Central memory CD4-positive, alpha-beta T cell (primary cell): ENCODE data around the gene RBCK1.
A peak's percentile ranks its signal among the peaks of the same experiment; 100 is the strongest.
"Not testable (repeated sequence)": the region's sequence is repeated elsewhere in the genome, so short reads cannot be mapped to it uniquely, and the experiment has no call there.

Source experiments
- DNase-seq: peaks from one replicate; pipeline ENCODE4 v3.0.0; 2022
- total RNA-seq, 3 experiments: gene quantifications; one replicate each; lab custom pipeline; 2026; lab: John Stamatoyannopoulos, UW

The RBCK1 gene
- total RNA-seq: 51.9 to 79.5 (median 69.2) reads per million in 3 experiments

DNA sequence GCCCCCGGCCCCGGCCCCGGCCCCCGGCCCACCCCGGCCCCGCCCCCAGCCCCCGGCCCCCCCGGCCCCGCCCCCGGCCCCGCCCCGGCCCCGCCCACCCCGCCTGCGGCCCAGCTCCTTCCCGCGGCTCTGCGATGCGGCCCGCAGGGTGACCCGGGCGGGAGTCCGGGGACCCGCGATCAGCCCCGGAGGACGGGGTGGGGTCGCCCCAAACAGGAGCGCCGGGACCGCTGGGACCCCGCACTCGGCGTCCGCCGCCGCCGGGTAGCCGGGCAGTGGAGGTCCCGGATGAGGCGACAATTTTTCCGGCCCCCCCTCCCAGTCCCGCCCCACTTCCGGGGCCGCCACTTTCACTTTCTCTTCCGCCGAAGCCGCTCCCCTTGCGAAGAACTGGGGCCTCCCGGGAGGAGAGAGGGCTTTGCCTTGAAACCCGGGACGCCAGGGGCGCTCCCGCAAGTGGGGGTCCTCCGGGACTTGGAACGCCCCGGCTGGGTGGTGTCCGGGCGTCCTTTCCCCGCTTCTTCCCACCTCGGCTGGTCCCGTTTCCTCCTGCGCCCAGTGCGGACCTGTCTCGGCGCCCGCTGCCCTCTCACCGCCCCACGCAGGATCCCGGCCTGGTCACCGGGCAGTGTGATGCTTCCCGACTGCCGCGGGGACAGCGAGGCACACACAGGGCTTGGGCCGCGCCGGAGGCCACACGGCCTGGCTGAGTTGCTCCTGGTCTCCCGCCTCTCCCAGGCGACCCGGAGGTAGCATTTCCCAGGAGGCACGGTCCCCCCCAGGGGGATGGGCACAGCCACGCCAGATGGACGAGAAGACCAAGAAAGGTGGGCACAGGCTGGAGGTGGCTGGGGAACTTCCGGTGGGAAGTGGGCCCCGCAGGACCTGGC, at the start of gene RBCK1:
RBCK1 (plus strand) TSS at position 347 of the 890 bp plus-strand sequence; CDS start at position 806, 459 bp downstream.
- DNase-seq: peak; percentile 90

DNA sequence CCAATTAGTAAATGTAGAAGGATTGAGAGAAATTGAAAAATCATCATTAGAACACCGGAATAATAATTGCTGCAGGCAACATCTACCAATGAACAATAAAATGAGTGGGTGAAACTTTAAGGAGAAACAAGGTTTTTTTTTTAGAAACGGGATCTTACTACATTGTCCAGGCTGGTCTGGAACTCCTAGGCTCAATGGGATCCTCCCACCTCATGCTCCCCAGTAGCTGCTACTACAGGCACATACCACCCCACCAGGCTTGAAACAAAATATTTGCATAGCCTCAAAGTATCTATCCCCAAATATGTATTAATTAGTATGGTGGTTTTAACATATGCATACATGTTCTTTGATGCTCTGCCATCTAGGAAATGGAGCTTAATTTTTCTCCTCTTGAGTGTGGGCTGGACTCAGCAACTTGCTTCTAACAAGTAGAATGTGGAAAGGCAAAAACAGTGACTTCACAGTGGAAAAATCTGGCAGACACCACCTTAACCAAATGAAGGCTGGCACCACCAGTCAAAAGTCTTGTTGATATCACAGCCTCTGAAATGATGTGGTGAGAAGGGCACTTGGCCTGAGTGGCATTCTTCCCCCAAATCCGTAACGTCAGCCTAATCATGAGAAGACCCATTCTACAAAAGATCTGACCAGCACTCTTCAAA, 49.1 kb upstream of the RBCK1 start:
- no peak for DNase-seq

DNA sequence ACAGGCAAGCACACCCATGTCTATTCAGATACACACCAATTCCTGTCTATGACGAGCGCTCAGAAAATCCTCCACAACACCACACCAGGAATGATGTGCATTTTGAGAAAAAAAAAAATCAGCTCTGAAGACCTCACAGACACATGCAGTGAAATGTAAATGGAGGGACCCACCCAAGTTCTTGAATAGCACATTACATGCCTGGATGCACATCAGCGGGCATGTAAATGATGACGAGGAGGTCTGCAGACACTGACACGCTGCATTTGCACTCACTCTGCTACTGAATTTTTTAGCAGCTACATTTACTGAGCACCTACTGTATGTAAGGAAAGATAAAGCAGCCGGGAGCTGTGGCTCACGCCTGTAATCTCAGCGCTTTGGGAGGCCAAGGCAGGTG, 46.5 kb upstream of the RBCK1 start:
- no peak for DNase-seq

DNA sequence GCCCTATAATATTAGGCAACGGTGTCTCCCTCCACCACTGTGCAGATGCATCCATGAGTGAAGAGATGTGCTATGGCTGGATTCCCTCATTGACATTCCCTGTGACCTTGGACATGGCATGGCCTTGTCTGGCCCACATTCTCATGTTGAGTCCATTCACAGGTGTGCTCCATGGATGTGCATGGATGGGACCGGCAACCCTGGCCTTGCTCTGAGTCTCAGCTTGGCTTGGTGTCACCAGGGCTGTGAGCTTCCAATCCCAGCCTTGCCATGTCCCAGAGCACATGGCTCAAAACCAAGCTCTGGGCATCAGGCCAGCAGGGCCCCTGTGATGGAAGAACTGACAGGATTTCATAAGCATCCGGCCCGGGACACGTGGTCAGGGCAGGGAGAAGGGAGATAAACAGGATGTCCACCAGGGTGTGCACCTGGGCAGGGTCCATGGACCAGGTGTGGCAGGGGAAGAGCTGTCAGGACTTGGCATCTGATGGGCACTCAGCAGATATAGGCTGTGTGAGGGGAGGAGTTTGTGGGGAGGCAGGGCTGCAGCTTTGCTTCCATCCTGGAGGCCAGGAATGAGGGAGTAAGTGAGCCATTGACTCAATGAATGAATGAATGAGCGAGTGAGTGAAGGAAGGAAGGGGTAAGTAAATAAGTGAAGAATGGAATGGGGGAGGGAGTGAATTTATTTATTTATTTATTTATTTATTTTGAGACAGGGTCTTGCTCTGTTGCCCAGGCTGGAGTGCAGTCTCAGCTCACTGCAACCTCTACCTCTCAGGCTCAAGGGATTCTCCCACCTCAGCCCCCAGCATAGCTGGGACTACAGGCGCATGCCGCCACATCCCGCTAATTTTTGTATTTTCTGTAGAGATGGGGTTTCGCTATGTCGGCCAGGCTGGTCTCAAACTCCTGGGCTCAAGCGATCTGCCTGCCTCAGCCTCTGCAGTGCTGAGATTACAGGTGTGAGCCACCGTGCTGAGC, 45.5 kb upstream of the RBCK1 start:
- DNase-seq: no peak

DNA sequence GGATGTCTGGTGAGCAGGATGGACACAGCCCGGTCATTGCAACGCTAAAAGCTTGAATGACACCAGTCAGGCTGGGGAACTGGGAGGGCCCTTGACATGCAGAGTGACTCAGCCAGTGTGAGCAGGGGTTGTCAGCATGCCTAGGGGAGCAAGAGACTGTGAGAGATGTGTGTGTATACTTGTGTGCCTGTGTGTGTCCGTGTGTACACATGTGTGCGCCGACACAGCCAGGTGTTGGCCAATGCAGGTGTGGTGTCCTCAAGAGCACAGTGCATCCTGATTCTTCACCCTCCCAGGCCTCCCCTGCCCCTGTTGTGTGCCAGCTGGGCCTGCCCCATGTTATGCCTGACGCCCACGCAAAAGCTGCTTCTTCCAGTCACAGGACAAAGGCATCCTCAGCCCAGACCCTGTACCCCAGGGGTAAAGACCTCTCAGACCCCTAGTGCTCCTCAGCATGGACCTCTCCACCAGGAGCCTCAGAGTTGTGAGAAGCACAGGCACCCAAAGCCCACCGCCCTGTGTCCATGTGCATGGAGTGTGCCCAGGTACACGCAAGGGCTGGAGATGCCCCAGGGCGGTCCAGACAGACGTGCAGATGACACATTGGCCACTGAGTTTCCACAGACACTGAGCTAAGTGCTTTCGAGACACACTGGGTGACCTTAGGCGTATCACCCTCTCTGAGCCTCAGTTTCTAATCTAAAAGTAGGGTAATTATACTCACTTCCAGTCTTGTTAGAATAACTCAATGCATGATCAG, 44.6 kb upstream of the RBCK1 start:
- no peak for DNase-seq

DNA sequence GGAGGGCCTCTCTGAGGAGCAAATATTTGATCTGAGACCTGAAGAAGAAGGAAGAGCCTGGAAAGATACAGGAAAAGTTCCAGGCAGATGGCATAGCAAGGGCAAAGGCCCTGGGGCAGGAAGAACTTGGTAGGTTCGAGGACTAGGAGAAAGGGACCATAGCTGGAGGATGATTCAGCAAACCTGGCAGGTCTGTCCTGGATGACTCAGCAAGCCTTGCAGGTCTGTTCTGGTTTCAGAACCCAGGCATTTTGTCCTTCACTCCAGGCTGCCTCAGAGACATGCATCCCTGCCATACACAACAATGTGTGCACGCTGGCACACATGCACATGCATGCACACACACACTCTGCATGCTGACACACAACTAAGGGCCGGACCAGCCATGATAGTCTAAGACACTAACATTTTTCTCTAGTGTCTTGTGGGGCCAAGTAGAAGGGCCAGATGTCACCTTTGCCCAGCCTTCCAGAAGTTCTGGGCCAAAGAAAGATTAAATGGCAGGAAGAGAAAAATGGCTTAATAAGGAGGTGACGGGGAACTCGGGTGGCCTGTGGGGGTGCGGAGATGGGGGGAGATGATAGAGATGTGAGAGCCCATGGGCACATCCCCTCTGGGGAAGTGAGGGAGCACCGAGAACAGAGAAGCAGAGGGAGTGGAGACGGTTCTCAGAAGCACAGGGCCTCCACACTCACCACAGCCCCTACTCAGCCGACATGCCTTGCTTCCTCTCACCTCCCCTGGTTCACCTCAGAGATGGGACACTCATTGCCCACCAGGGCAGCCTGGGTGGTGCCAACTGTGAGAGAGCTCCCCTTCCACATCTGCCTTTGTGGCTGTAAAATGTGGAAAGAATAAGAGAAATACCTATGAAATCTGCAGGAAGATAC, 42.9 kb upstream of the RBCK1 start:
- DNase-seq: no peak

DNA sequence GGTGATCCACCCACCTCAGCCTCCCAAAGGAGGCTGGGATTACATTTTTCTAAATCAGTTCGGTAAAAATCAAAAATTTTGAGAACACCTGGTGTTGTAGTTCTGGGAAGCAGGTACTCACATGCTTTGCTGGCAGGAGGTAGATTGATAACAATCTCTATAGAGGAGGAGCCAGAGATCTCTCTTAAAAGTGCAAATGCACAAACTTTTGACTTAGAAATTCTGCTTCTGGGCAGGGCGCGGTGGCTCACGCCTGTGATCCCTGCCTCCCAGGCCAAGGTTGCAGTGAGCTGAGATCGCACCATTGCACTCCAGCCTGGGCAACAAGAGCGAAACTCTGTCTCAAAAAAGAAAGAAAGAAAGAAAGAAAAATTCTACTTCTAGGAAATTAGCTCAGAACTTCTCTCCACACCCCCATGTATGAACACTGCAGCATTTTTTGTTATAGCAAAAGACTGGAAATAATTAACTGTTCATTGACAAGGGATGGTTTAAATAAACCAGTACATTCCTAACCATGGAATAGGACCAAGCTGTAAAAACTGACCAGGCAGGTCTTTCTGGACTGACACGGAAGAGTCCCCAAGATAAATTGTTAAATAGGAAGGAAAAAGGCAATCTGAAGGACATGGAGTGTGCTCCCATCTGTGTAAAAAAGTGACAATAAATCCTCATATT, 41.9 kb upstream of the RBCK1 start:
- DNase-seq: no peak

DNA sequence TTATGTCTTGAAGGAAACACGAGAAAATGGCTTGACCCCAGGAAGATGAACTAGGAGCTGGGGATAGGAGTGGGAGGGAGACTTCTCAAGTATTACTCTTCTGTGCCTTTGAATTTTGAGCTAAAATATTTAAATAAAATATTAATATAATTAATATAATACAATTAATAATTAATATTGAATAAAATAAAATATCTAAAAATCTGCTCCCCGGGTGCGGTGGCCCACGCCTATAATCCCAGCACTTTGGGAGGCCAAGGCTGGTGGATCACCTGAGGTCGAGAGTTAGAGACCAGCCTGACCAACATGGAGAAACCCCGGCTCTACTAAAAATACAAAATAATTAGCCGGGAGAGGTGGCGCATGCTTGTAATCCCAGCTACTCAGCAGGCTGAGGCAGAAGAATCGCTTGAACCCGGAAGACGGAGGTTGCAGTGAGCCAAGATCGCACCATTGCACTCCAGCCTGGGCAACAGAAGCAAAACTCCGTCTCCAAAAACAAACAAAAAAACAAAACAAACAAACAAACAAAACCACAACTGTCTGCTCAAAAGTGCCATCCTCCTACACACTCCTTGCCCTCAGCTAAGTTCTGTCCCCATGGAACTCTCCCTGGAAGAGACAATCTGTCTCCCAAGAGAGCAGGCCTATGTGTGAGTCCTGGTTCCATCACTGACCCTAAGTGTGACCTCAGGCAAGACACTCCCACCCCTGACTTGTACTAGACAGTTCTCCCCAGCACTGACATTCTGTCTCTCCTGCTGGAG, 41.2 kb upstream of the RBCK1 start:
- DNase-seq: no peak

DNA sequence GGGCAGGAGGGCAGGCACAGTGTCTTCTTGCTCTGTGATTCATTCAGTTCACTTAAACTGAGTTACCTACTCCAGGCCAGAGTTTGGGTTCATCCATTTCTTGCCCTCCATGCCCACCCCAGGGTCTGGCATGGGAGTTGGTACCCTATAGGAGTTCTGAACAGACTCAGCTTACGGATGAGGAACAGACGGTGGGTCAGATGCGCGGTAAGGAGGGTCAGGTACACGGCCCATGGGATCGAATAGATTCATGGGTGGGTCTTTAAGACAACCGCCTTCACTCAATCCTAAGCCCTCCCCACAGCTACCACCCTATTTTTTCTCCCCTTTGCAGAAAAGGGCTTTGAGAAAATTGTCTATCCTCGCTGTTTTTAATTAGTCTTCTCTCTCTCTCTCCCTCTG, 40.6 kb upstream of the RBCK1 start:
- no peak for DNase-seq

DNA sequence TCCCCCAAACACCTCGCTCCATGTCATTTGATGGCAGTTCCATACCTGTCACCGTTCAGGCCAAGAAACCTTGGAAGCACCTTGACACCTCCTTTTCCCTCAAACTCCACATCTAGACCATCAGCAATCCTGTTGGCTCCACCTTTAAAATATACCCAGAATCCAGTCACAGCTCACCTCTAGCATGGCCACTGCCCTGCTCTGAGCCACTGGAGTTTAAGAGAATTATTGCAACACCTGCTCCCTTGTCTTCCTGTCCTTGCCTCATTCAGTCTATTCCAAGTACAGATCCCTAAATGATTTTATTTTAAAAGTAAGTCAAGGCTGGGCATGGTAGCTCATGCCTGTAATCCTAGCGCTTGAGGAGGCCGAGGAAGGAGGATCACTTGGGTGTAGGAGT, 39.2 kb upstream of the RBCK1 start:
- no peak for DNase-seq

DNA sequence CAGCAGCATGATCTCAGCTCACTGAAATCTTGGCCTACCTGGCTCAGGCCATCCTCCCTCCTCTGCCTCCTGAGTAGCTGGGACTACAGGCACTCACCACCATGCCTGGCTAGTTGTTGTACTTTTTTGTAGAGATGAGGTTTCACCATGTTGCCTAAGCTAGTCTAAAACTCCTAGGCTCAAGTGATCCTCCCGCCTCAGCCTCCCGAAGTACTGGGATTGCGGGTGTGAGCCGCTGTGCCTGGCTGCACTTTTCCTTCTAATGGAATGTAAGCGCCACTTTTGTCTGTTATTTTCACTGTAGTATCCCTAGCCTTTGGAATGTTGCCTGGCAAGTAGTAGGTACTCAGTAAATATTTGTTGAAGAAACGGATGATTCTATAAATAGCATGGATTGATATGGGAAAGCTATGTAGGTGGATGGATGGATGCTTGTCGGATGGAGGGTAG, 37.9 kb upstream of the RBCK1 start:
- no peak for DNase-seq

DNA sequence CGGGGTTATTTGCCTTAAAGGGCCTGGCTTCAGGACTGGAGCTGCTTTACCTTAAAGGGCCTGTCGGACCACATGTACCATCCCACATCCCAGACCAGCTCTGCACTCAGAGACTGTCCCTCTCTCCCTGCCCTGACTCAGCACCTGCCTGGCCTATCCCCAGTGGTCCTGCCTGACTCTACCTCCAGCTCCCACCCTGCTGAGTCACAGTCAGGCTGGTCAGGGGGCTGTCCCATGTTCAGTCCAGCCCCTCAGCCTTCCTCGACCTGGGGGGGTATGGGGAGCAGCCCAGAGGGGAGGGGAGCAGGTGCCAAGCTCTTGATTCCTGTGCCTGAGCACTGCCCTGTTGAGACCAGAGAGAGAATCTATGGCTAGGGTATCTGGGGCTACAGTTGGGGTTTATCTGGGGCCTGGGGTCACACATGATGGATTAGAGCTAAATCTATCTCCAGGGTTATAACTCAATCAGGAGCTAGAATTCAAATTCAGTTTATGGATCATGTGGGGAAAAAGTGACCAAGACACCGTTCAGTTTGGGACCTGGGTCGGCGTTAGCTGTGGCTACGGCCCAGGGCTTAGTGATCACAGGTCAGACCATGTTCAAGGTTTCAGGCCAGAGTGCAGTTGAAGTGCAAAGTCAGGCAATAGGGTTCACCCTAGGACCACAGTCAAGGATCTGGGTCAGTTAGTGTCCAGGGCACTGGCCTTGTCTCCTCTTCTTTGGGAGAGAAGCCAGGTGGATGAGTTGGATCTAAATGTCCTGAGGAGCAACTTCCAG, 36.9 kb upstream of the RBCK1 start:
- no peak for DNase-seq

DNA sequence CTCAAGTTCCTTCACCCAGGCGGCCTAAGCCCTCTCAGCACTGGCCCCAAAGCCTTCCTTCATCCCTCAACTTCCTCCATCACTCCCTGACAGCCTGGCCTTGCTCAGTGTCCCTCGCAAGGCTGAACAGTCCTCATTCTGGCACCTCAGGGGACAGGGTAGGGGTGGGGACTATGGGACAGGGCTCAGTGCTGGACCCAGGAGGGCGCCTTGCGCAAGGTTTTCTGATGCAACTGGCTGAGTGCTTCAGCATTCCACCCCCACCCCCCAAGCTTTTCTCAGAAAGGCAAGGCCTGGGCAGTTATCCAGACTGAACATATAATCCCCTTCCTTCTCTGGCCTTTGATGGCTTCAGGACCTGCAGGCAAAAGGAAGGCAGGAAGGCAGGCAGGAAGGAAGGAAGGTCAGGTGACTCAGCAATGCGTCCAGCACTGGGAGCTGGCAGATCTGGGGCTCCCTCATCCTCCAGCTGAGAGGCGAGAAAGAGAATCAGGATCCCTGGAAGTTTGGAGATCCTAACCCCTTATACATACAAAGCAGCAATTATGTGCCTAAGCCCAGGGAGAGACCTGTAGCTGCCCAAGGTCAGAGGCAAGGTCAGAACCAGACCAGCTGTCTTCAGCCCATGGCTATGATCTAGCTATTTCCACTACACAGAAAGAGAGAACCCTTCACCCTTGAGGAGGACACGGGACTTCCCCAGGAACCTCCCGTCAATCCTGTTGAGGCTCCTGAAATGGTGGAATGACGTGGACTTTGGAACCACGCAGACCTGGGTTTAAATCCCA, 36.1 kb upstream of the RBCK1 start:
- no peak for DNase-seq

DNA sequence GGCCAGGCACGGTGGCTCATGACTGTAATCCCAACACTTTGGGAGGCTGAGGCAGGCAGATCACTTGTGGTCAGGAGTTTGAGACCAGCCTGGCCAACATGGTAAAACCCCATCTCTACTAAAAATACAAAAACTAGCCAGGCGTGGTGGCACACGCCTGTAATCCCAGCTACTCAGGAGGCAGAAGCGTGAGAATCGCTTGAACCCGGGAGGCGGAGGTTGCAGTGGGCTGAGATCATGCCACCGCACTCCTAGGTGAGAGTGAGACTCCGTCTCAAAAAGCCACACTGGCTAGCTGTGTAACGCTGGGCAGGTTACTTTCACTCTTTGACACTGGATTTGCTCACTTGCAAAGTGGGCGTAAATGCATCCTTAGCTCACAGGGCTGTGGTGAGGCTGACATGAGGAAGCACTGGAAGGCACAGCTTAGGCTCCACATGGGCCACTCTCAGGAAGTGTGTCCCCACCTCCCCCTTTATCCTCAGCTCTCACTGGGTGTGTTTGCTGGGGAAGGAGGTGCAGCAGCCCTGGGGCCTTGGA, 35.5 kb upstream of the RBCK1 start:
- DNase-seq: not testable (repeated sequence)

DNA sequence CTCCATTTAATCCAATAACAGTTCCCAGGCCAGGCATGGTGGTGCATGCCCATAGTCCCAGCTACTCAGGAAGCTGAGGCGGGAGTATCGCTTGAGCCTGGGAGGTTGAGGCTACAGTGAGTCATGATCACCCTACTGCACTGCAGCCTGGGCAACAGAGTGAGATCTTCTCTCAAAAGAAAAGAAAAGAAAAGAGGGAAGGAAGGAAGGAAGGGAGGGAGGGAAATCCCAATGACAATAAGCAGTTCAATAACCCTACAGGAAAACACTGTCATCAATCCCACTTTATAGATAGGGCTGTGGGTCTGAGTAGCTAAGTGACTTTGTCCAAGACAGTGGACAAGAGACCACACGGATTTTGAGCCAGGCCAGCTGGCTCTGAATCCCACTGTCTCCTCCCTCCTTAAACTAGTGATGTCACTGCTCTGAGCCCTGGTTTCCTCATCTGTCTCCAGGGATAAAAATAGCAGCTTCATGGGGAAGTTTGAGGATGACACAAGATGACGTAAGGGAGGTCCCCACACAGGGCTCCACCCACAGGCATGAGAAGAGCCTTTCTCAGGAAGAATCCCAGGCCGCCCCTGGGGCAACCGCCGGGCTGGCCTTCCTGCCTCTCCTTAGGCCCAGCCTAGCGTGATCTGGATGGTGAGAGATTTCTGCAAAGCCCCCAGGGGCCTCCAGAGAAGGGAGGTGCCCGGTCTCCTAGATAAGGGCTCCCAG, 34.8 kb upstream of the RBCK1 start:
- DNase-seq: no peak

DNA sequence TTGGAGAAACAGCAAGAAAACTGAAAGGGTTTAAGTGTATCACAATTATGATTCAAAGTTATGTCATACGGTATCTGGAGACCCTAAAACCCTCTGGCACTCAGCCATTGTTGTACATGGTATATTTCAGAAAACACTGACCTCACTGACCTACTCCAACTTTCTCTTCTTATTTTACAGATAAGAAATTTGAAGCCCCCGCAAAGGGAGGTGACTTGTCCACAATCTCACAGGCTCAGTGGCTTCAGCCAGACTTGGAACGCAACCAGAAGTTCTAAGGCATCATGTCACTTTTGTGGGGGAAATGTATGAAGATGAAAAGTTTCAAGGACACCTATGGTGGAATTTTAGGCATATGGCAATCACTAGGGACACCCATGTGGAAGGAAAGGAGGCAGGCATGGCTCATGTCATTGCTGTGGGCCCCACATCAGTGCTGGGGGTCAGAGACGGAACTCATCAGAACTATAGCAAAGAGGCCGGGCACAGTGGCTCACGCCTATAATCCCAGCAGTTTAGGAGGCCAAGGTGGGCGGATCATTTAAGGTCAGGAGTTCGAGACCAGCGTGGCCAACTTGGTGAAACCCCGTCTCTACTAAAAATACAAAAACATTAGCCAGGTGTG, 32.7 kb upstream of the RBCK1 start:
- no peak for DNase-seq
